ENCODE results near the gene METTL22.

METTL22 gene

DNA sequence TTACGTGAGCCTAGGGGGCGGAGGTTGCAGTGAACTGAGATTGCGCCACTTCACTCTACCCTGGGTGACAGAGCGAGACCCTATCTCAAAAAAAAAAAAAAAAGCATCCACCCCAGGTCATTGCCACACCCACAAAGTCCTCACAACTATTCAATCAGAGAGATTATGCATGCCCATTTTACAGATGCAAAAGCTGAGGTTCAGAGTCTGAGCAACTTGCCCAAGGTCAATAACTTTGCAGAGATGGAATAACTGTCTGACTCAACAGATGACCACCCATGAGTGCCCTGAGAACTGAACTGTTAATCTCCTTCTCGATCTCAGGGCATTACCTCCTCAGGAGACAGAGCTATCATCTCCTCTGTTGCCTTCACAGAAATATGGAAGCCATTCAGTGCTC, 25.7 kb upstream of the METTL22 start:
- DNase-seq = no peak

DNA sequence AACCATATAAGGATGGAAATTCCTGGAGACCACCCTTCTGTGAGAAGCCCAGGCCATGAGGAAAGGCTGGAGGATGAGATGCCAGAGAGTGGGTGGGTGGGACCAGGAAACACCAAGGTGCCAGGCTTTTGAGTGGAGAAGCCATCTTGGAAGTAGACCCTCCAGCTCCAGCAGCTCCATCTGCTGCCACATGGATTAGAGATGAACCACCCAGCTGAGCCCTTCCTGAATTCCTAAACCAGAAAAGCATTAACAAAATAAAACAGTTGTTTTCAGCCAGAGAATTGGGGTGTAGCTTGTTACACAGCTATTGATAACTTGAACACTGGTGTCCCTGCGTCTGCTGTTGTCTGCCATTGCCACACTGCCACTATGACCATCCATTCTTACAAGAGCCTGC, 24.9 kb upstream of the METTL22 start:
- no peak for DNase-seq

DNA sequence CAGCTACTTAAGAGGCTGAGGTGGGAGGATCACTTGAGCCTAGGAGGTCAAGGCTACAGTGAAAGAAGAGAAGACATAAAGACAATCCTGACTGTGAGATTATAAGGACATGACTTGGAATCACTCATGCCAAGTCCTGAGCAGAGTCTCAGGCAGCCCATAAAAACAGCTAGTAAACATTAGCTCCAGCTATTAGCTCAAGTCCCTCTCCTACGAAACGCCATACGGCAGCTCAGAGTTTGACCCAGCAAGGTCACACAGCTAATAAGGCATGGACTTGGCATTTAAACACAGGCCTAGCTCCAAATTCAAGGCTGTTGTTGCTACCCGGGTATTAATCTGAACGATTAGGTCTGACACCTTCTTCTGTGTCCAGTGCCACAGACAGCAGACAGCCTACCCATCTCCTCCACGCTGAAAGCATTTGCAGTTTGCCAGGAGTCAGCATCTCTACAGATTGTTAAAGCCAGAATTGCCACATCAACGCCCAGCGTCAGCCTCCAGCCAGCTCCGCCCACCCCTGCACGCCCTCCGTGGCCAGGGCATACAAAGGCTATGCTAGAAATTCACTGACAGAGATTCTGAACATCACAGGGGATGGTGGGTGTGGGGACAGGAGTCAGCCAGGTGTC, 21.2 kb upstream of the METTL22 start:
- no peak for DNase-seq

DNA sequence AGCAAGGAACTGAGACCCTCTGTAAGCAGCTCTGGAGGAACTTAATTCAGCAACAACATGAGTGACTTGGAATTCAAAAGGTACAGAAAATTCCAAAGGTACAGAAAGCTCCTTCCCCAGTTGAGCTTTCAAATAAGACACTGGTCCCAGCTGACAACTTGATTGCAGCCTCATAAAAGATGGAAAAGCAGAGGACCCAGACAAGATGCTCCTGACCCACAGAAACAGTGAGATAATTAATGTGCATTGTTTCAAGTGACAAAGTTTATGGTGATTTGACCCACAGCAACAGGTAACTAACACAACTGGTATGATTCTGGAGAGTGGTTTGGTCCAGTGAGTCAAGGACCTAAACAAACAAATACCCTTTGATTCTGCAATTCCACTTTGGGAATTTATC, 15.9 kb upstream of the METTL22 start:
- DNase-seq = no peak

DNA sequence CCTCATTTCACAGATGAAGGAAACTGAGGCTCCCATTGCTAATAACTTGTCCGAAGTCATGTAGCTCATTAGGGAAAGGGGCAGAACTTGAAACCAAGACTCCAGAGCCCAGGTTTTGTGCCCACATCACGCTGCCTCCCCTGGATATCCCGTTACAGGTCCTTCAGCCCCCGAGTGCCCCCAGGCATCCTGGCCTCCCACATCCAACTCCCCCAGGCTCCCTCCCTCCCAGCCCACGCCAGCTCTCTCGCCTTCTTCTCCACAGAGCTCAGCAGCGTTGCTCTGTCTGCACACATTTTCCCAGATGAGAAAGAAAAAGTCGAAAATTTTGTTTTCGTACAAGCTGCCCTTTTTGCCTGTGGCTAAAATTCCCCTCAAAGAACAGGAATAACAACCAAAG, 14.3 kb upstream of the METTL22 start:
- no peak for DNase-seq

DNA sequence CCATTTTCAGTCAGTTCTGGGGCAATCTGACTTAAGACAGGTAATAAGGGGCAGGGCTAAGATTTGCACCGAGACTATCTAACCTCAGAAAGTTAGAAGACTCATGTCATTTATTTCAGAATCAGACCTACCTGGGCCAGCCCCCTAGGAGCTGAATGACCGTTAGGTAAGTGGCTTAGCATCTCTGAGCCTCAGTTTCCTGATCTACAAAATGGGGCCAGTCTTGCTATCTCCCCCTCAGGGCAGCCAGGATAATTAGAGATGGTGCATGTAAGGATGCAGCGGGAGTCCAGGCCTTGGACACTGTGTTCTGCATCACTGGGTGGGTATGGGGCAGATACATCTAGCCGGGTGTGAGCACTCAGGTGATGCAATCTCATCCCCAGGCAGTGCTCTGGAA, 10.4 kb upstream of the METTL22 start:
- no peak for DNase-seq

DNA sequence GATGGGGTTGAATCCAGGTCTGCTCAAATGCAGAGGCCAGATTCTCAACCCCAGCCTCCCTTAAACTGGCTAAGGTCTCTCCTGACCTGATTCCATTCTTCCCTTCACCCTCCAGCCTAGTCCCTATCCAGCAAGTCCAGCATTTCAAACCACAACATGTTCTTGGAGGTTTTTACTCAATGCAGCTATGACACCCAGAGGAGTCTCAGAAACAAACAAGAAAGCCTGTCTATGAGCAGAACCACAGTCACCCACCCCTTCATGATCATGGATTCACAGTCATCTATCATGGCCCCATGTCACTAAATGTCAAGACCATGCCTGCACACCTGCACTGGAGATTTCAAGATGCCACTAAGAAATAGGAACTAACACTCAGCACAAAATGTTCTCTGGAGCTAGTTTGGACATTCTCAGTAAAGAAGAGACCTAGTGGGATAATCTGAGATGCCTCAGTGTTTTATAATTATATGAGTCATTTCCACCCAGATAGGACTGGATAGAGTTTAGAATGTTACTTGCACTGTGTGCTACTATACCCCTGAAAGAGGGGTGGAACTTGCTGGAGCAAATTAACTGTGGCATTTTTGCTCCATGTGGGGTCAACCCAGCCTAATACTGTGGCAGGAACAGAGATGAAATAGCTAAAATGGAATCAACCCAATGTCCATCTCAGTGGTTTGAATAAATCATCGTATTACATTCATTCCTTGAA, 9.5 kb upstream of the METTL22 start:
- DNase-seq = no peak

DNA sequence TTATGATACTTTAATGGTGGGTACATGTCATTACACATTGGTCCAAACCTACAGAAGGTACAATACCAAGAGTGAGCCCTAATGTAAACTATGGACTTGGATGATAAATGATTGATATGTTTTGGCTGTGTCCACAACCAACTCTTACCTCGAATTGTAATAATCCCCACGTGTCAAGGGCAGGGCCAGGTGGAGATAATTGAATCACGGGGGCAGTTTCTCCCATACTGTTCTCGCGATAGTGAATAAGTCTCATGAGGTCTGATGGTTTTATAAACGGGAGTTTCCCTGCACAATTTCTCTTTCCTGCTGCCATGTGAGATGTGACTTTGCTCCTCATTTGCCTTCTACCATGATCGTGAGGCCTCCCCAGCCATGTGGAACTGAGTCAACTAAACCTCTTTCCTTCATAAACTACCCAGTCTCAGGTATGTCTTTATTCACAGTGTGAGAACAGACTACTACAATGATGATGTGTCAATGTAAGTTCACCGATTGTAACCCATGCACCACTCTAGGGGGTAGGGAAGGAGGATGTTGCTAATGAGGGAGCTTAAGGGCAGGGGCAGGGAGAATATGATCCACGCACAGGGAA, 7.0 kb upstream of the METTL22 start:
- DNase-seq = no peak

DNA sequence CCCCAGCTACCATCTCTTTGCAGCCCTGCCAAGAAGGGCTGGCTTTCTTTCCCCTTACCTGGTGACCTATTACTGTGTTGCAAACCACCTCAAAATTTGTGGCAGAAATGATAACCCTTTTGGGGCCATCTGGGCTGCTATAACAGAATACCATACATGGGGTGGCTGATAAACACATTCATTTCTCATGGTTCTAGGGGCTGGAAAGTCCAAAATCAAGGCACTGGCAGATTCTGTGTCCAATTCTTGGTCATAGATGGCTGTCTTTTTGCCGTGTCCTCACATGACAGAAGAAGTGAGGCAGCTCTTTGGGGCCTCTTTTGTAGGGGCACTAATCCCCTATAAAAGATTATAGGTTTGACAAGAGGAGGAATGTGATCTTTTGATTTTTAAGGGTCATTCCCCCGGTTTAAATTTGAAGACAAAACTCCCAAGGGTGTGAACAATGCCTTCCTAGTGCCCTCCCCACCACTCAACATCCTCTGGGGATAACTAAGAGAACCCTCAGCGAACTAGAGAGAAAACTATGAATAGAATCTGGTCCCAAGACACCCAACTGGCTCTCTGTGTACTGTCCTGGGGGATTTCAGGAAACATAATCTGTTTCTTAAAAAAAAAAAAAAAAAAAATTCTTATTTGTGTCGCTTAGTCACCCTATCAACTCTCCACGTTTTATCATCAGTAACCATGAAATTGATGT, 1.7 kb upstream of the METTL22 start:
- no peak for DNase-seq

DNA sequence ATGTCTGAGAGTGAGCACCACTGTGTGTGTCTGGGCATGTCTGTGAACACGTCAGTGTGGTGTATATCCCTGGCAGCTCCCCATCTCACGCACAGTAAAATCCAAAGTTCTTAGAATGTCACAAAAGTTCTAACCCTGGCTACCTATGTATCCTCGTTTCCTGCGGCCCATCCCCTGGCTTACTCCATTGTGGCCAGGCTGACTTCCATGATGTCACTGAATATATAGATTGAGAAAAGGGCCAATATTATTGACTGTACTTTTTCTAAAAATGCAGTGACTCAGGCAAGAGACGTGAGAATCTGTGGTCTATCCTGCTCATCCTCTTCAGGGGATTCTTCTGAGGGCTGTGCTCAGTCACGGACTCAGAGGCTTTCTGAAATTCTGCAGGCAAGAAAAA, 963 bp upstream of the METTL22 start:
- no peak for DNase-seq

DNA sequence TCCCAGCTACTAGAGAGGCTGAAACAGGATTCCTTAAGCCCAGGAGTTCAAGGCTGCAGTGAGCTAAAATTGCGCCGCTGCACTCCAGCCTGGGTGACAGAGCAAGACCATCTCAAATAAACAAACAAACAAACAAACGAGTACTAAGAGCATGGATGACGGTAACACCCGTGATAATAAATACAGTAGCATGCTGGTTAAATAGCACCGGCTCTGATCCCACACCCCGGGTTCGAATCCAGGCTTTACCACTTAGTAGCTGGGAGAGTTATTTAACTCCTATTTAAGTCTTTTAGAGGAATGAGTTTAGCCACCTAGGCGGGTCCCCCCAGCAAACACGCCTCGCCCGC, 301 bp upstream of the METTL22 start:
- no peak for DNase-seq

DNA sequence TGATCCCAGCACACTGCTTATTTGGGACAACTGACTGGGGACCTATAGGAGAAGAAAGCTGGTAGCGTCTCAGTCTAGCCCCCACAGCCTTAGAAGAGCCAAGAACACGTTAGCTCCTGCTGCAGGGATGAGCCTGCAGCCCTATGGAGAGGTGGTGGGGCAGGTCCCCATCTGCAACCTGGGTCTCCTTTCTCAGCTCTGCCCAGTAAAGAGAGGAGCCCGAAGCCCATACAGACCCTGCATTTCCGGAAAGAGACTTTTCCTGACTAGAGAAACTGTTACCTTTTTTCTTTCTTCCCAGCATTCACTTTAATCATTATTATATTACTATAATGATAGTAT, 788 bp downstream of the METTL22 start:
- DNase-seq = no peak

DNA sequence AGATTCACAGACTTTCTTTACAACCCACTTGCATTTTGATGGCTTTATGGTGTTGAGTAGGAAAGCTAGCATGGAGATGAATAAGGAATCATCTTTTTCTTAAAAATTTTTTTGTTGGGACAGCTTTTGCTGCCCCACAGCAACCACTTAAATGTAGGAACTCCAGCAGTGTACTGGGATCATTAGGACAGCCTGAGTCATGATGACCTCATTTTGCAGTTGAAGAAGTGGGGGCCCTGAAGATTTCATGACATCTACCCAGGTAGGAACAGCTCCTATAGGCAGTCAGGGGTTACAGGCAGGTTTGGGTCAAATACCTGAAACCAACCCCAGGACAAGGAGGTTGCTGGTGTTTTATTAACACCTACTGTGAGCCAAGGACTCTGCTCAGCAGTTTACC, 2.1 kb downstream of the METTL22 start:
- no peak for DNase-seq

DNA sequence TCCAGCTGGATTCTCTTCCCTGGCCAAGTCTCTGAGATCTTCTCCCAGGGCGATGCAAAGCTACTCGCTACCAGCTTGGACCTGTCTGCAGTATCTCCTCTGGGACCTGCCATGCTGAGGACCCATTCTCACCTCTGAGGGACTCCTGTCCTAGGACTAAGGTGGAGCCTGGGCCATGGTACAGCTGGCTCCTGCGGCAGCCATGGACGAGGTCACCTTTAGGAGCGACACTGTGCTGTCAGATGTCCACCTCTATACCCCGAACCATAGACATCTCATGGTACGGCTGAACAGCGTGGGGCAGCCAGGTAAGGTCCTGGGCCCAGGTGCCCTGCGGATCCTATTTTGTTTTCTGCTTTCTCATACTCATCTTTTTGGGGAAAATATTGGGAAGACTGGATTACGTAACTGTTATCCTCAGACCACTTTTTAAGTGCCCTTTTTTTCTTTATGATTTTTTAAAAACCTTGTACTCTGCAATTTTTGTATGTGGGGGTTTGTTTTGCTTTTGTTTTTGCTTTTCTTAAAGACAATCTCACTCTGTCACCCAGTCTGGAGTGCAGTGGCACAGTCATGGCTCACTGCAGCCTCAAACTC, 4.1 kb downstream of the METTL22 start:
- no peak for DNase-seq

DNA sequence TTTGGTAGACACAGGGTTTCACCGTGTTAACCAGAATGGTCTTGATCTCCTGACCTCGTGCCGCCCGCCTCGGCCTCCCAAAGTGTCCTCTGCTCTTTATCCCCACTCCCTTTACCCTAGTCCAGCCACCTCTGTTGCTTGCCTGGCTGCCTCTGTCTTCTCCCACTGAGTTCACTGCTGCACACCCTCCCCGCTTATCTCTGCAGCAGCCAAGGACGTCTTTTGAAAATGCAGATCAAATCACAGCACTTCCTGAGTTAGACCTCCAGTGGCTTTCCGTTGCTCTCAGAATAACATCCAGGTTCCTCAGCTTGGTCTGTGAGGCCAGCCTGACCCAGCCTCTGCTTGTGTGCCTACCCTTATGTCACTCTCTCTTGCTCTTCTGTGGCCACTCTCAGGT, 5.4 kb downstream of the METTL22 start:
- DNase-seq = no peak

DNA sequence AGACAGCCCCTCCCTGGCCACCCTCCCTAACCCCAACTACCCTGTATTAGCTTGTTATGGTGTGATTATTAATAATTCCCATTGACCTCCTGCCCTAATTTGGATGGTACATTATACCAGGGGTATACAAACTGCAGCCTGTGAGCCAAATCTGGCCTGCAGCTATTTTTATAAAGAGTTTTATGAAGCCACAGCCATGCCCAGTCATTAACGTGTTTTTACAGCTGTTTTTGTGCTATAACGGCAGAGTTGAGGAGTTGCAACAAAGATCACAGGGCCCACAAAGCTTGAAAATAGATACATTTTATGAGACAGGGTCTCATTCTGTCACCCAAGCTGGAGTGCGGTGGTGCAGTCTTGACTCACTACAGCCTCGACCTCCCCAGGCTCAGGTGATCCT, 6.0 kb downstream of the METTL22 start:
- DNase-seq = no peak

DNA sequence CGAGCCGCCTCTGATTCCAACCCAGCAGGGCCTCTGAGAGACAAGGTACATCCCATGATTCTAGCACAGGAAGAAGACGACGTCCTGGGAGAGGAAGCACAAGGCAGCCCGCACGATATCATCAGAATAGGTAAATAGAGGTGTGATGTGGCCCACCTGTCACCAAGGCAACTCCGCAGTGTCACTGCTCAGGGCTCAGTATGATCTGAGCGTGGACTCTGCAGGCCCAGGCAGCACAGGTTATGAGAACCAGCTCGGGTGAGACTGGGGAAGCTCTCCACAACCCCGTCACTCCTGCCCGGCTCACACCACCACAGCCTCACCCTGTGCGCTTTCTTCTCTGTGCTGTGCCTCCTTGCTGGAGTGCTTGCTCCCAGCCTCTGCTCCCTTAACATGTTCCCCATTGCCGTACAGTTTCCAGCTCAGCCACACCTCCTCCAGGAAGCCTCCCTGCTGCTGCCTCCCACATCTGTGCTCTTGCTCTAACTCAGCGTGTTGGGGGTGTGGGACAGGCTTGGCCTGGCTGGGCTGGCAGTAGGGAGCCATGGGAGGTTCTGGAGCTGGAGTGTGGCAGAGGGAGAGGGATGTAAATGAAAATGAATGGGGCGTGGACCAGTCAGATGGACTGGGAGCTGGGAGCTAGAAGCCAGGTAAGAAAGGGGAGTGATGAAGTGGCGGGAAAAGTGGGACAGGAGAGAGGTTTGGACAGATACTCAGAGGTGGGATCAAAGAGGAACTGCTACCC, 7.7 kb downstream of the METTL22 start:
- DNase-seq = no peak

DNA sequence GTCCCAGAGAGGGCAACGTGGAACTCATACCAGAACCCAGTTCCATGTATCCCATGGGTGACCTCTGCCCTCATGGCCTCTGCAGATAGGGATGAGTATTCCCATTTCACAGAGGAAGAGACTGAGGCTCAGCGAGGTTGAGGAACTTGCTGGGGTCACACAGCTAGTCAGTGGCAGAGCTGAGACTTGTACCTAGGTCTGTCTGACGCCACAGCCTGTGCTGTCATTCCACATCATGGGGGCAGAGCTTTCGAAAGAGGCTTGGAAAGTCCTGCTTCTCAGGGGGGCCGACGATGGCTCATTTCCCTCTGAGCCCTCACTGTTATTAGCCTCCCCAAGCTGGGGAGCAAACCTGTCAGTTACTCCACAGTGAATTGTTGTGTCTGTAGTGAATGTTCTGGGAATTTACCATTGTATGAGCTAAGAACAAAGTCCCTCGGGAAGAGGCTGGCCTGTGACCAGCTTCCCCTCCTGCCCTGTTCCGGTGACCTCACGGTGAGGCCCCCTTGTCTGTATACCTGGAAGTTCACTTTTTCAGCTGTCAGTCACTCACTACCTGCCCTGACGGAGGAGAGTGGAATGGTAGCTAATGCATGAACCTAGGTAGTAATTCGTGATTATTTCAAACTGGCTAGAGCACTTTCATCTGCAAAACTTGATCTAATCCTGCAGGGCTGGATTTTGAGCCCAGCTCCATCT, 8.9 kb downstream of the METTL22 start:
- no peak for DNase-seq

DNA sequence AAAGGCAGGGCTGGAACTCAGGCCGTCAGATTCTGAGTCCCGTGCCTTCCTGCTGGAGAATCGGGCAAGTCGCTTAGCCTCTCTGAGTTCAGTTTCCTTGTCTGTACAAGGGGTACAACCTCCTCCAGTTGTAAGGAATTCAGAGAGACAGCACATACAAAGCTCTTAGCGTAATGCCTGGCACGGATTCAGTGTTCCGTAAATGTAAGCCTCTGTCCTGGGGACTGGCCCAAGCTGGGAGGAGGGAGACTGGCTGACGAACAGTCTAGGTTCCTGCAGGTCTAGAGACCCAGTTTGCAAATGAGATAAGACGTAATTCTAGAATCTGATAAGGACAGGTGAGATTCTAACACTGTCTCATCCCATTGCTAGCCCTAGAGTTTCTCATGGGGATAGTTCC, 9.9 kb downstream of the METTL22 start:
- no peak for DNase-seq

DNA sequence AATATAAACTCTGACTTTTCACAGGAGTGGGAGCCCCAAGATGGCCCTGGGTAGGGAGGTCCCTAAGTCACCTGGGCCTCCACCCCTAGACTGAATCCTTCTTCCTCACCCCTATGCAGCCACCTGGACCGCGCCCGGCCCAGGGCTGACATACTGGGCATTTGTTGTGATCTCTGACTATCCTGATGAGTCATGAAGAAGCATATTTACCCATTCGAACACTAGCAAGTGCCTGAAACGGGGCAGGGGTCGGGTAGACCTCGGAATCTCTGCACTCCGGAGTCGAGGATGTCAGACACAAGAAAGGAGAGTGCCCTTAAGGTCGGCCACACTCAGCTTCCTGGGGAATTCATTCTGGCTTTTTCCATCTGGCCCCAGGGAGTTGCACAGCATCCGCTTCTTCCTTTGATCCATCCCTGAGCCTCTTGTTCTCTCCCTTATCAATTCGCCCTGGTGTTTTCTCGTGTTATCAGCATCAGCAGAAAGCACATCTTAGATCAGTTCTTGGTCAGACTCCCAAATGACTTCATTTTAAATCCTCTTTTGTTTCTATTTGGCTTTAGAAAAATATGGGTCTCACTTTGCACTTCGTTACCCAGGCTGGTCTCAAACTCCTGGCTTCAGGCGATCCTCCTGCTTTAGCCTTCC, 10.4 kb downstream of the METTL22 start:
- no peak for DNase-seq

DNA sequence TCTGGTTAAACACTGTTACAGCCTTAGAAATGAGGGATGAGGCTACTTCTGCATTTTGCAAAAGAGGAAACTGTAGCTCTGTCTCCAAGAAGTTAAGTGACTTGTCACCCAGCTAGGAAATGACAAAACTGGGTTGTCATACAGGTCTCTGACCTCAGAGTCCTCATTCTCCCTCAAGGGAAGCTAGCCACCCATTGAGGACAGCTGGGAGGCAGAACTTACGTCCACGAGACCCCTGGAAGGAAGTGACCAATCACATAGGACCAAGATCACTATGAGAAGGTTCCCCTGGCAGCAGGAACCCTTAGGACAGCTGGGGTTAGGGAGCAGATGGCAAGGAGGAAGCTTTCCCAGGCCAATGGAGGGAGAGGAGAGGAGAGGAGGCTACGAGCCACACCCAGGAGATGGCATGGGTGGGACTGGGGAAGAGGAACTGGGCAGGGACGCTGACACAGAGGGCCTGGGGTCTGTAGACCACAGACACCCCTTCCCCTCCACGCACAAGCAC, 11.2 kb downstream of the METTL22 start:
- no peak for DNase-seq
